ENCODE data around the gene PNPLA1.

PNPLA1 gene

GRCh38 chr6:36246506-36247268 lies 23.2 kb upstream of the PNPLA1 start:
- DNase-seq (ENCODE audit: low read depth in 2 of 2): no peak

- no peak for DNase-seq (ENCODE audit: low read depth in 2 of 2)
Observed at GRCh38 chr6:36247693-36248092, 22.2 kb upstream of the PNPLA1 start.

- DNase-seq (ENCODE audit: low read depth in 2 of 2): no peak
Observed at GRCh38 chr6:36248980-36249379, 20.9 kb upstream of the PNPLA1 start.

- no peak for DNase-seq (ENCODE audit: low read depth in 2 of 2)
Observed at GRCh38 chr6:36249536-36249935, 20.3 kb upstream of the PNPLA1 start.

- DNase-seq (ENCODE audit: low read depth in 2 of 2): no peak
Observed at GRCh38 chr6:36252005-36252404, 17.9 kb upstream of the PNPLA1 start.

GRCh38 chr6:36263390-36264000 lies 6.4 kb upstream of the PNPLA1 start:
- DNase-seq (ENCODE audit: low read depth in 2 of 2): no peak

- DNase-seq (ENCODE audit: low read depth in 2 of 2): no peak
Observed at GRCh38 chr6:36265744-36266143, 4.1 kb upstream of the PNPLA1 start.

GRCh38 chr6:36266913-36267644 lies 2.8 kb upstream of the PNPLA1 start:
- no peak for DNase-seq (ENCODE audit: low read depth in 2 of 2)

GRCh38 chr6:36267731-36268477 lies 2.0 kb upstream of the PNPLA1 start:
- DNase-seq (ENCODE audit: low read depth in 2 of 2): no peak

GRCh38 chr6:36268478-36269275 lies 1.2 kb upstream of the PNPLA1 start:
- no peak for DNase-seq (ENCODE audit: low read depth in 2 of 2)

- DNase-seq (ENCODE audit: low read depth in 2 of 2): no peak
Observed at GRCh38 chr6:36272234-36272633, 2.4 kb downstream of the PNPLA1 start.

GRCh38 chr6:36273067-36273466 lies 3.2 kb downstream of the PNPLA1 start:
- DNase-seq (ENCODE audit: low read depth in 2 of 2): no peak

- no peak for DNase-seq (ENCODE audit: low read depth in 2 of 2)
Observed at GRCh38 chr6:36273802-36274514, 4.1 kb downstream of the PNPLA1 start.

GRCh38 chr6:36276581-36277536 lies 7.0 kb downstream of the PNPLA1 start:
- DNase-seq (ENCODE audit: low read depth in 2 of 2): no peak

- no peak for DNase-seq (ENCODE audit: low read depth in 2 of 2)
Observed at GRCh38 chr6:36277946-36278470, 8.1 kb downstream of the PNPLA1 start.

GRCh38 chr6:36280467-36280866 lies 10.6 kb downstream of the PNPLA1 start:
- DNase-seq (ENCODE audit: low read depth in 2 of 2): no peak

GRCh38 chr6:36280983-36281382 lies 11.1 kb downstream of the PNPLA1 start:
- DNase-seq (ENCODE audit: low read depth in 2 of 2): no peak

- no peak for DNase-seq (ENCODE audit: low read depth in 2 of 2)
Observed at GRCh38 chr6:36283608-36284007, 13.7 kb downstream of the PNPLA1 start.

GRCh38 chr6:36284359-36284758 lies 14.5 kb downstream of the PNPLA1 start:
- no peak for DNase-seq (ENCODE audit: low read depth in 2 of 2)
